H9 (cell line): ENCODE results near the gene LYZL4. TPM values are rescaled to one million over a fixed set of nuclear protein-coding genes. Genes with fewer than 3 reads are reported as not detected.

Source experiments
- DNase-seq: peaks from one replicate; pipeline ENCODE4 v3.0.0-alpha.2; 2017
- H2AFZ ChIP-seq: one replicate; pipeline ENCODE4 v1.6.1; 2013; ENCODE audit warnings: mild to moderate bottlenecking, low read length, control low read depth, moderate library complexity
- H2AK5ac ChIP-seq: 2 replicates; pipeline ENCODE4 v1.6.1; 2013; ENCODE audit warnings: low read length, control low read depth, mixed read lengths; ENCODE audit not compliant: insufficient read length
- H2BK120ac ChIP-seq: one replicate; pipeline ENCODE4 v1.6.1; 2013; ENCODE audit warnings: low read depth, mild to moderate bottlenecking, low read length, control low read depth, inconsistent platforms; ENCODE audit not compliant: poor library complexity, severe bottlenecking
- H2BK12ac ChIP-seq: 2 replicates; pipeline ENCODE4 v1.6.1; 2013; ENCODE audit warnings: low read length, control low read depth, mixed read lengths, low read depth; ENCODE audit not compliant: insufficient read length
- H2BK15ac ChIP-seq: 2 replicates; pipeline ENCODE4 v1.6.1; 2013; ENCODE audit warnings: low read depth, low read length, control low read depth
- H2BK20ac ChIP-seq: one replicate; pipeline ENCODE4 v1.6.1; 2013; ENCODE audit warnings: low read depth, mild to moderate bottlenecking, low read length, control low read depth, inconsistent platforms; ENCODE audit not compliant: poor library complexity, severe bottlenecking
- H2BK5ac ChIP-seq: 2 replicates; pipeline ENCODE4 v1.6.1; 2013; ENCODE audit warnings: low read length, control low read depth, mixed read lengths; ENCODE audit not compliant: insufficient read length
- H3K14ac ChIP-seq: 2 replicates; pipeline ENCODE4 v1.6.1; 2013; ENCODE audit warnings: low read length, control low read depth; ENCODE audit not compliant: insufficient read depth
- H3K18ac ChIP-seq: 2 replicates; pipeline ENCODE4 v1.6.1; 2013; ENCODE audit warnings: low read depth, mild to moderate bottlenecking, mixed read lengths, low read length, control low read depth; ENCODE audit not compliant: insufficient read length
- H3K23ac ChIP-seq: 2 replicates; pipeline ENCODE4 v1.6.1; 2013; ENCODE audit warnings: low read length, control low read depth, mixed read lengths, low read depth; ENCODE audit not compliant: insufficient read length
- H3K23me2 ChIP-seq: 2 replicates; pipeline ENCODE4 v1.6.1; 2013; ENCODE audit warnings: low read depth, mild to moderate bottlenecking, mixed read lengths, low read length, control low read depth; ENCODE audit not compliant: insufficient read length, poor library complexity, severe bottlenecking
- H3K27ac ChIP-seq: 2 replicates; pipeline ENCODE4 v1.5.1; 2013; ENCODE audit warnings: low read length, control low read depth, mixed read lengths, low read depth; ENCODE audit not compliant: insufficient read length
- H3K27me3 ChIP-seq: 2 replicates; pipeline ENCODE4 v1.6.1; 2013; ENCODE audit warnings: low read length, control low read depth, inconsistent platforms; ENCODE audit not compliant: insufficient read depth
- H3K4ac ChIP-seq: 2 replicates; pipeline ENCODE4 v1.6.1; 2013; ENCODE audit warnings: low read depth, mild to moderate bottlenecking, control low read depth, inconsistent platforms, low read length, moderate library complexity
- H3K4me1 ChIP-seq: 2 replicates; pipeline ENCODE4 v1.6.1; 2013; ENCODE audit warnings: low read length, control low read depth, inconsistent platforms; ENCODE audit not compliant: insufficient read depth
- H3K4me2 ChIP-seq: 2 replicates; pipeline ENCODE4 v1.6.1; 2013; ENCODE audit warnings: low read length, control low read depth, mixed read lengths; ENCODE audit not compliant: insufficient read length, insufficient read depth
- H3K56ac ChIP-seq: 2 replicates; pipeline ENCODE4 v1.6.1; 2013; ENCODE audit warnings: low read depth, mild to moderate bottlenecking, mixed read lengths, low read length, control low read depth; ENCODE audit not compliant: insufficient read length
- H3K79me1 ChIP-seq: 2 replicates; pipeline ENCODE4 v1.6.1; 2013; ENCODE audit warnings: low read depth, mild to moderate bottlenecking, moderate library complexity, low read length, control low read depth, inconsistent platforms; ENCODE audit not compliant: insufficient read depth, poor library complexity, severe bottlenecking
- H3K79me2 ChIP-seq: 2 replicates; pipeline ENCODE4 v1.6.1; 2013; ENCODE audit warnings: low read length, control low read depth, inconsistent platforms; ENCODE audit not compliant: insufficient read depth
- H3K9ac ChIP-seq: 2 replicates; pipeline ENCODE4 v1.6.1; 2013; ENCODE audit warnings: low read length, control low read depth, mixed read lengths; ENCODE audit not compliant: insufficient read length; ENCODE audit errors: extremely low read depth
- H3K9me3 ChIP-seq: one replicate; pipeline ENCODE4 v1.6.1; 2013; ENCODE audit warnings: low read depth, low read length, inconsistent platforms; ENCODE audit not compliant: control insufficient read depth
- H3T11ph ChIP-seq: one replicate; pipeline ENCODE4 v1.6.1; 2013; ENCODE audit warnings: mild to moderate bottlenecking, low read length, control low read depth, inconsistent platforms
- H4K20me1 ChIP-seq: one replicate; pipeline ENCODE4 v1.6.1; 2013; ENCODE audit not compliant: control insufficient read depth, insufficient read length, insufficient read depth
- H4K5ac ChIP-seq: 2 replicates; pipeline ENCODE4 v1.6.1; 2013; ENCODE audit warnings: low read depth, mild to moderate bottlenecking, mixed read lengths, low read length, control low read depth; ENCODE audit not compliant: insufficient read length
- H4K8ac ChIP-seq: replicated peaks from 2 replicates; pipeline ENCODE4 v1.6.1; 2013; ENCODE audit warnings: low read length, control low read depth, mixed read lengths, low read depth; ENCODE audit not compliant: insufficient read length
- H4K91ac ChIP-seq: 2 replicates; pipeline ENCODE4 v1.6.1; 2013; ENCODE audit warnings: low read depth, mild to moderate bottlenecking, moderate library complexity, mixed read lengths, low read length, control low read depth; ENCODE audit not compliant: insufficient read length
- H3K27ac Mint-ChIP-seq, 3 experiments: 2 replicates in 2 of 3; 3 replicates in 1 of 3; pipeline ENCODE4 v1.8.0; 2020 to 2021; ENCODE audit warnings: mixed read lengths in 3 of 3, mild to moderate bottlenecking in 1 of 3, moderate library complexity in 1 of 3
- H3K27me3 Mint-ChIP-seq: 2 replicates; pipeline ENCODE4 v1.8.0; 2021; ENCODE audit warnings: low read depth, mild to moderate bottlenecking, moderate library complexity, mixed read lengths
- H3K36me3 Mint-ChIP-seq, 3 experiments: 2 replicates in 2 of 3; 3 replicates in 1 of 3; pipeline ENCODE4 v1.8.0; 2020 to 2021; ENCODE audit warnings: low read depth in 3 of 3, mixed read lengths in 3 of 3; ENCODE audit not compliant: insufficient read depth in 1 of 3
- H3K4me1 Mint-ChIP-seq, 2 experiments: 2 replicates each; pipeline ENCODE4 v1.8.0; 2020; ENCODE audit warnings: mixed read lengths in 2 of 2
- H3K4me3 Mint-ChIP-seq, 2 experiments: 2 replicates in 1 of 2; 3 replicates in 1 of 2; pipeline ENCODE4 v1.8.0; 2020 to 2021; ENCODE audit warnings: mild to moderate bottlenecking in 2 of 2, mixed read lengths in 2 of 2, moderate library complexity in 1 of 2
- H3K9me3 Mint-ChIP-seq, 2 experiments: 2 replicates in 1 of 2; 3 replicates in 1 of 2; pipeline ENCODE4 v1.8.0; 2020; ENCODE audit warnings: mild to moderate bottlenecking in 2 of 2, mixed read lengths in 2 of 2, moderate library complexity in 1 of 2
- CTCF ChIP-seq: fragments of 200-600 bp; sonication (generic); conservative IDR thresholded peaks from 3 replicates; pipeline ENCODE4 v1.8.0; 2021; ENCODE audit warnings: antibody characterized with exemption, mild to moderate bottlenecking
- WGBS: extraction: QIAGEN DNeasy Blood & Tissue Kit; methylation state at CpG from one replicate; pipeline ENCODE4 v1.1.7; 2013; ENCODE audit warnings: missing lambda C conversion rate, low lambda C conversion rate, mixed read lengths; ENCODE audit not compliant: insufficient read length; ENCODE audit errors: extremely low coverage; 5-methylcytosine and 5-hydroxymethylcytosine counted together
- total RNA-seq: library from RNA; stranded (reverse); gene quantifications from 2 replicates; pipeline ENCODE4 v1.2.1, GENCODE V29; 2021

LYZL4 gene
- total RNA-seq, 1 experiment from 2014 or later: not detected

GRCh38 chr3:42357335-42357734, 53.1 kb downstream of the LYZL4 start:
- Histone ChIP-seq H3K27ac (no peak overlapping the region), H3K27me3 (no peaks in the 10 kb centered on the region), H4K8ac (no peak overlapping the region), H4K20me1 (no peaks in the 10 kb centered on the region), H3K9me3 (no peaks in the 10 kb centered on the region), H3K4me2 (no peak overlapping the region), H2AK5ac (no peak overlapping the region), H3K79me2 (no peaks in the 10 kb centered on the region), H3K18ac (no peak overlapping the region), H4K5ac (no peak overlapping the region), H2BK20ac (no peak overlapping the region), H2BK120ac (no peak overlapping the region), H3K14ac (no peak overlapping the region), H2AFZ (no peak overlapping the region), H3T11ph (no peak overlapping the region), H2BK5ac (no peak overlapping the region), H3K4ac (no peak overlapping the region), H3K79me1 (no peaks in the 10 kb centered on the region), H3K9ac (no peak overlapping the region), H3K56ac (no peak overlapping the region), H3K4me1 (no peaks in the 10 kb centered on the region), H4K91ac (no peak overlapping the region), H2BK15ac (no peak overlapping the region), H3K23me2 (no peaks in the 10 kb centered on the region), H2BK12ac (no peak overlapping the region), H3K23ac (no peak overlapping the region)
- peaks cover 7 to 9% of the 10 kb centered on the region in 2 experiments for H3K4me1 Mint-ChIP-seq
- no peak overlapping the region for H3K4me3 Mint-ChIP-seq
- TF ChIP-seq CTCF: no peak
- WGBS: no CpG with 5 or more reads among the region's 1 CpG
- no peaks in the 10 kb centered on the region for H3K36me3 Mint-ChIP-seq
- no peak overlapping the region for H3K27ac Mint-ChIP-seq
- peaks cover 0 to 2% of the 10 kb centered on the region in 2 experiments; a peak in 2 of 5 replicates for H3K9me3 Mint-ChIP-seq
- no peak for DNase-seq
- peaks cover 2% of the 10 kb centered on the region for H3K27me3 Mint-ChIP-seq
